GM19438 (cell line): ENCODE results near the gene XRCC3.
"Not testable (repeated sequence)": the region's sequence is repeated elsewhere in the genome, so short reads cannot be mapped to it uniquely, and the experiment has no call there.

Experiments used
- ATAC-seq: cut with Tn5 transposase; IDR thresholded peaks from one replicate; pipeline ENCODE4 v1.9.1; 2021; ENCODE audit warnings: low read depth; ENCODE audit not compliant: unreplicated experiment

XRCC3 gene

DNA sequence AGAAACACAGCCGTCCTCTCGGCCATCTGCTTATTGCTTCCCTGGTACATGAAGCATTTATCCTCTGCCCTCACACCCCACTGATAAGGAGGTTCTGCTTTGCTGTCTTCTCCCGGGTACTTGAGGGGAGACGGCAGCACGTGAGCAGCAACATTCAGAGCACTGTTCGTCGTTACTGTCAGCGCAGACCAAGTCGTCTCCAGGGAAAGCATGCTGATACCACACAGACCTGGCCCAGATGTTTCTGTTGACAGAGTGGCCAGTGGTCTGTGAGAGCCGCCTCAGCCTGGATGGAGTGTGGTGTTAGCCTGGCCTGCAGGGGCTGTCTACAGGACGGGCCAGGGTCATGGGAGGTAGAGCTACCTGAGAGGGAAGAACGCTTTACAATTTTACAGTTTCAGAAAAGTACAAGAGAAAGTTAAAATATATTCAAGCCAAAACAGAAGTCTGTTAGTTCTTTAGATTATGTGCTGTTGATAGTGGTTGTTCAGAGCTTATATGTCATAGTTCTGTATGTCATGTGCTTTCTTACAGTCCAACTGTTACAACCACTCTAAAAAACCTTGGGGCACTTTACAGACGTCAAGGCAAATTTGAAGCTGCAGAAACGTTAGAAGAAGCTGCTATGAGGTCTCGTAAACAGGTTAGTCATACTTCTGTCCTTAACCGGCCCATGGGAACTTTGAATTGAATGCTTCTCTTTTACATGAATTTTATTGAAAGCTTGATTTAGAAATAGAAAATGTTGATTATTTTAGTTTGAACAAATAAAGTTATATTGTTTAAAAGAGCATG is 38.2 kb downstream of the XRCC3 start:
- ATAC-seq, result no peak

DNA sequence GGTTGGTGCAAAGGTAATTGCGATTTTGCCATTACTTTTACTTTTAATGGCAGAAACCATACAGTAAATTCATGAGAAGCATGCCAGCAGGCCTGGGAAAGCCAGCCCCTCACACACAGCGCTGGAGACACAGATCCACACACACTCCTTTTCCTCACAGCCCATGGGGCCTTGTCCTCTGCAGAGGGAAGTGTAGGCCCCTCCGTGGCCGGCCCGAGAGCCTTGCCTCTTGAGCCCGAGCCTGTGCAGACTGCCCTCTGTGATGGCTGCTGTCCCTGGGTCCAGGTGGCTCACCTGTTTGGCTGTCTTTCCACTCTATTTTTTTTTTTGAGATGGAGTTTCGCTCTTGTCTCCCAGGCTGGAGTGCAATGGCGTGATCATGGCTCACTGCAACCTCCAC is 39.3 kb downstream of the XRCC3 start:
- no peak for ATAC-seq

GRCh38 chr14:103671911-103672310 is 43.3 kb downstream of the XRCC3 start:
- no peak for ATAC-seq

DNA sequence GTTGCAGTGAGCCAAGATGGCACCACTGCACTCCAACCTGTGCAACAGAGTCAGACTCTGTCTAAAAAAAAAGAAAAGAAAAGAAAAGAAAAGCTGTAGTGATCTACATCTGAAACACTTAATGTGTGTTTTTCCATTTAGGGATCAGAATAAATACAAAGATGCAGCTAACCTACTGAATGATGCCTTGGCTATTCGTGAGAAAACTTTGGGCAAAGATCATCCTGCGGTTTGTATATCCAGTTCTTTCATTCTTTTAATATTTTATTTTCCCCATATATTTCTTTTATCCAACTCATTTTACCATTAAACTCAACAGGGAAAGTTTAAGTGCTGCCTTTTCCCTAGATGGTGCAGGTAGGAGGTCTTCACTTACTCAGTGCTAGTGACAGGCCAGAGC is 45.9 kb downstream of the XRCC3 start:
- no peak for ATAC-seq

- ATAC-seq, result no peak
Measured at GRCh38 chr14:103668117-103668516, 47.1 kb downstream of the XRCC3 start.

GRCh38 chr14:103667671-103668070 is 47.6 kb downstream of the XRCC3 start:
- ATAC-seq, result no peak

DNA sequence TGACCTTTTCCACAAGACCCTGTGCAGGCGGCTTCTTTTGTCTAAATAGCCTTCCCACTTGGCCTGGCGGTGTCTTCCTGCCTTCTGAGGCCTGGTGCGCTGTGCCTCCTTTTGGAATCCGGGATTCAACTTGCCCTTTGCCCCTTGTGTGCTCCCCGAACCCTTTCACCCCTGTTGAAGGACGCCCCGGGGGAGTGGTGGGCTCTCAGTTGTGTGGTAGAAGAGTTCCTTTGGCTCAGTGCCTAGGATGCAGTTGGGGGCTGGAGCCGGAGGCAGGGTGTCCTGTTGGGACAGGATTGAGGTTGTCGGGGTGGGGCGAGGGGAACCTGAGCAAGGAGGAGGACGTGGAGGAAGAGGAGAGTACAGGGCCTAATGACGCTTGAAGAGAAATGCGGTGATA is 51.7 kb downstream of the XRCC3 start:
- no peak for ATAC-seq

- no peak for ATAC-seq
Measured at GRCh38 chr14:103662591-103662990, 52.7 kb downstream of the XRCC3 start.

GRCh38 chr14:103662029-103662428 is 53.2 kb downstream of the XRCC3 start:
- no peak for ATAC-seq

DNA sequence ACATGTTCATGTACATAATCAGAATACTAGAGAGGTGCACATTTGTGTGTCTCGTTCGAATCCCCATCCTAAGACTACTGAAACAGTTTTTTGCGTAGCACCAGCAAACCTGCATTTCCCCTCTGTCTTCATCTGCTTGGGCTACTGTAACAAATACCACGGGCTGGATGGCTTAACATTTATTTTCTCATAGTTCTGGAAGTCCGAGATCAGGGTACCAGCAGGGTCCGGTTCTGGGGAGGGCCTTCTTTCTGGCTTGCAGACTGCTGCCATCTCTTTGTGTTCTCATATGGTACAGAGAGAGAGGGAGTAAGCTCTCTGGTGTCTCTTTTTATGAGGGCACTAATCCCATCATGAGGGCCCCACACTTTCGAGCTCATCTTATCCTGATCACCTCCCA is 55.6 kb downstream of the XRCC3 start:
- ATAC-seq, result no peak

DNA sequence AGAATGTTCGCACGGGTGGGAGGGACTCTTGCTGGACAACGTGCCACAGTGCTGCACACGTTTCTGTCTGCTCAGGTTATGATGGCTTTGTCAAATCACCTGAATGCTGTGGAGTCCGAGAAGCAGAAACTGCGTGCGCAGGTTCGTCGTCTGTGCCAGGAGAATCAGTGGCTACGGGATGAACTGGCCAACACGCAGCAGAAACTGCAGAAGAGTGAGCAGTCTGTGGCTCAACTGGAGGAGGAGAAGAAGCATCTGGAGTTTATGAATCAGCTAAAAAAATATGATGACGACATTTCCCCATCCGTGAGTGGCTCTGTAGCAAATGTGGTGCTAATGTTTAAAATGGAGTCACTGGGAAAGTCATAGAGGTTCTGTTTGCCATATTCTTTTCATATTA is 57.8 kb downstream of the XRCC3 start:
- no peak for ATAC-seq

DNA sequence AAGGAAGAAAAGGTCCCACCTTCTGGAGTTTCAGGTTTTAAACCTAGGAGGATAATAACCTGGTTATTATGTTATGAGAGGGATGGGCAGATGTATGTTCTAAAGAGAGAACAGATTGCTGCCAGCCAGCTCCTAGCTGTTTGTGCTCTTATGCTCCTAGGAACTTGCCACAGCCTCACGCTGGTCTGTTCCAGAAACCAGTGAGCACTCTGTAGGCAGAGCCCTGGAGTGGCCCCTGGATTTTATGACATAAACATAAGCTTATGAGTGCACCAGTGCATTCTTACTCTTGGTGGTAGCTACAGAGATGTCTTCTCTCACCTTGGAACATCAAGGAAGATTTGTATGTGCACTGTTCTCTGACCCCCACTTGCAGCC is 58.5 kb downstream of the XRCC3 start:
- ATAC-seq, result no peak

DNA sequence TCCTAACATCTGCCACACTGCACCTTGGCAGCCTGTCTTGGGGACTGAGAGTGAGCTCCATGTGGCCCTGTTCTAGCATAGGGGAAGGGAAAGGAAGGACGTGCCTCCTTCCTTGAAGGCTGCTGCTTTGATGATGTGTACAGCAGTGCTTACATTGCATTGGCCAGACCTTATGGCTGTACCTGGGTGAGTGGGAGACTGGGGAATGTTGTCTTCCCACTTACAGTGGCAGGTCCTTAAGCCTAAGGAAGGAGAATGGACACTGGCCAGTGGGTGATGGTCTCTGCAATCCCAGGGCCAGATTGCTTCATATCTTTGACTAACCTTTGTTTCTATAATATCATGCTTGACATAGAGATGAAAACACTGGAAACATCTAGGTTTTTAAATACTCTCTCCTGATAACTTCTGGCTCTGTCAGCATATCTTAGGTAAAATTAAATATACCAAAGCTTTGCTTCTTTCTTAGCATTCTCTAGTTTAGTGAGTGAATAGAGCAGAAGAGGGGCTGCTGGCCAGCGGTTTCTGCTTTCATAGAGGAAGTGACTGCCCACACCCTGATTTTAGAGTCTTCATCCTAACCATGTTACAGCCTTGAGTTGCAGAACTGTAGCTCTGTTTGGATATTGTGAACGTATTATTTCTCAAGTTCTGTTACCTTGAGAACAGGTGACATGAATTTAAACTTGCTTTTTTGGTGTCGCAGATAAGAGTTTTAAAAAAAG is 59.1 kb downstream of the XRCC3 start:
- no peak for ATAC-seq

- no peak for ATAC-seq
Measured at GRCh38 chr14:103654619-103655018, 60.6 kb downstream of the XRCC3 start.

DNA sequence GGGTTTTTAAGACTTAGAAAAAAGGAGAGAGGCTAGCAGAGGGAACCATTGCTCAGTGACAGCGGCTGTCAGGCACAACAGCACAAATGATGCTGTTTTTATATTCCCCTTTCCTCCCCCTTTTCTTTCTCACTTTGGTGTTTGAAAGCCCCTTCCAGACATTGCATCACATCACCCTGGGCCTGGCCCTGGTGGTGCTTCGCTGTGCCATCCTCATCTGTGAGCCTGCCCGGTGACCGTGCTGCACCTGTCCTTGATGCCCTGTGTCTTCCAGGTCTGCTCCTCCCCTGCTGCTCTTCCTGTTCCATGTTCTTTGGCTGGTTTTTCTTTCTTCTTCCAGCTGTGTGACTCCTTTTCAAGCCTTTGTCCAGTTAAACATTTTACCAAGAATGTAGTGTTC is 61.4 kb downstream of the XRCC3 start:
- no peak for ATAC-seq

DNA sequence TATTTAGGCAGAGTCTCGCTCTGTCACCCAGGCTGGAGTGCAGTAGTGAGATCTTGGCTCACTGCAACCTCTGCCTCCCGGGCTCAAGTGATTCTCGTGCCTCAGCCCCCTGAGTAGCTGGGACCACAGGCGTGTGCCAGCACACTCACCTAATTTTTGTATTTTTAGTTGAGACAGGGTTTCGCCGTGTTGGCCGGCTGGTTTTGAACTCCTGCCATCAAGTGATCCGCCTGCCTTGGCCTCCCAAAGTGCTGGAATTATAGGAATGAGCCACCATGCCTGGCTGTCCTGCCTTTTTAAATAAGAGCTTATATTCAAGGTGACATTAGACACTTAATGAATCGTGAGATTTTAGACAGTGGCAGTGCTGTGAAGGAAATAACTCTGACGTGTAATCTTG is 61.9 kb downstream of the XRCC3 start:
- not testable (repeated sequence) for ATAC-seq

DNA sequence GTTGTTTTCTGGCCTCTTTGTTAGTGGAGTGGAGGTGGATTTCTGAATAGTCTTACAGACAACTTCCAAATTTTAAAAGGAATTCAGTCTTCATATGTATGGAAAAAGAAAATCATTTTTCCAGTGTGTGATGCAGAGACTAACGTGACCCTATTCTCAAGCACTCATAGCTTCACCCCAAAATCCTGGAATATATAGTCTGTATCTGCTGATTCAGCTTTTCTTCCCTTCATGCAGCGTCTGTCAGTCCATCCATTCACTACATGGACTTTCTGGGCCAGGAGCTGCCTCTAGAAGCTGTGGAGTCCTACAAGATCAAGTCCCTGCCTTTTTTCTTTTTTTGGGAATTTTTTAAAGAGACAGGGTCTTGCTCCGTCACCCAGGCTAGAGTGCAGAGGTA is 62.4 kb downstream of the XRCC3 start:
- no peak for ATAC-seq

GRCh38 chr14:103651585-103651984 is 63.7 kb downstream of the XRCC3 start:
- no peak for ATAC-seq

DNA sequence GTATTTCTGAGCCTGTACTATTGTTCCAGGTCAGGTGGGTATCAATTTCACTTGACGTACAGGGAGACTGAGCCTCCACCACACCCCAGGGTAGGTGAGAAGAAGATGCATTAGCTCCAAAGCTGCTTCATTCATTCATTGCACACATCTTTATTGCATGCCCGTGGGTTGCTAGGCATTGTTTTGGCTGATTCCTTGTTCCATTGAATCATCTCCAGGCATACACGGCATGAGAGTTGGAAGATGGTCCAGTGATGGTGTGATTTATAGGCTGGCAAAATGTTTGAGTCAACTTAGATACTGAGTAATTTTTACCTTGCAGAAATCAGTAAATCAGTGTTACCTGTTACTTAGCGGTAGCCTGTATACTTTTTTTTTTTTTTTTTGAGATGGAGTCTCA is 65.0 kb downstream of the XRCC3 start:
- no peak for ATAC-seq

GRCh38 chr14:103649001-103649400 is 66.2 kb downstream of the XRCC3 start:
- ATAC-seq, result no peak
